GM10248 (cell line): ENCODE measurements around the gene LRRC30.

Experiments used
- CTCF ChIA-PET: fragments of 300-600 bp; sonication (Branson Sonifier 250); formaldehyde crosslinking; extraction: SDS; loops from one replicate; lab custom pipeline; 2021; ENCODE audit warnings: antibody characterized with exemption; lab: Yijun Ruan, JAX
- POLR2A ChIA-PET: fragments of 350-650 bp; sonication (Branson Sonifier 250); formaldehyde crosslinking; extraction: SDS; loops from one replicate; lab custom pipeline; 2020; ENCODE audit warnings: antibody characterized with exemption; lab: Yijun Ruan, JAX
- DNase-seq: peaks from one replicate; pipeline ENCODE4 v3.0.0; 2012; ENCODE audit errors: extremely low spot score
- CTCF ChIP-seq: IDR thresholded peaks from 2 replicates; pipeline ENCODE4 v1.5.1; 2012; ENCODE audit warnings: mild to moderate bottlenecking, low read depth; ENCODE audit errors: extremely low read depth, missing control alignments, control extremely low read depth

LRRC30 gene

GRCh38 chr18:7234956-7235355 lies 4.1 kb downstream of the LRRC30 start:
- TF ChIP-seq CTCF, result no peak
- CTCF ChIA-PET, result no interaction called here
- no peak for DNase-seq
- POLR2A ChIA-PET, result no interaction called here

GRCh38 chr18:7236072-7236471 lies 5.2 kb downstream of the LRRC30 start:
- no peak for DNase-seq
- CTCF ChIA-PET, result no interaction called here
- POLR2A ChIA-PET, result no interaction called here
- TF ChIP-seq CTCF, result no peak

- ChIA-PET CTCF (no interaction called here), POLR2A (no interaction called here)
- no peak for DNase-seq
- TF ChIP-seq CTCF, result no peak
Measured at GRCh38 chr18:7236933-7237332, 6.0 kb downstream of the LRRC30 start.

GRCh38 chr18:7237673-7238272 lies 6.9 kb downstream of the LRRC30 start:
- ChIA-PET POLR2A (no interaction called here), CTCF (no interaction called here)
- TF ChIP-seq CTCF, result no peak
- no peak for DNase-seq

GRCh38 chr18:7242926-7243325 lies 12.0 kb downstream of the LRRC30 start:
- ChIA-PET POLR2A (no interaction called here), CTCF (no interaction called here)
- no peak for DNase-seq
- no peak for TF ChIP-seq CTCF

GRCh38 chr18:7248877-7249276 lies 18.0 kb downstream of the LRRC30 start:
- TF ChIP-seq CTCF, result no peak
- DNase-seq, result no peak
- CTCF ChIA-PET, result no interaction called here
- POLR2A ChIA-PET, result no interaction called here
